Peyer's patch (tissue), 4 donors: Measurements from ENCODE around the gene OBSCN. TPM values are rescaled to one million over a fixed set of nuclear protein-coding genes. Genes with fewer than 3 reads are reported as not detected.

Source experiments
- DNase-seq, 3 donors: peaks; one replicate each; pipeline ENCODE4 v3.0.0-alpha.2; 2017 to 2019
- H3K27ac ChIP-seq, 4 donors: fragments of 200-600 bp; sonication (generic); one replicate each; pipeline ENCODE4 v1.5.1; 2016 to 2019
- H3K27me3 ChIP-seq, 2 donors: fragments of 200-600 bp; sonication (generic); one replicate each; pipeline ENCODE4 v1.5.1; 2019
- H3K36me3 ChIP-seq, 3 donors: fragments of 200-600 bp; sonication (generic); one replicate each; pipeline ENCODE4 v1.5.1; 2016 to 2019
- H3K4me1 ChIP-seq, 4 donors: fragments of 200-600 bp; sonication (generic); one replicate each; pipeline ENCODE4 v1.5.1; 2016 to 2019
- H3K4me3 ChIP-seq, 4 donors: fragments of 200-600 bp; sonication (generic); 1 replicate in 3 of 4; 2 replicates in 1 of 4; pipeline ENCODE4 v1.5.1; 2016 to 2019; ENCODE audit warnings: mild to moderate bottlenecking in 1 of 4
- H3K9me3 ChIP-seq, 4 donors: fragments of 200-600 bp; sonication (generic); one replicate each; pipeline ENCODE4 v1.5.1; 2016 to 2019; ENCODE audit warnings: mild to moderate bottlenecking in 1 of 4
- CTCF ChIP-seq, 6 experiments: fragments of 450-650 bp in 4 of 6; fragments of 200-600 bp in 2 of 6; sonication (generic) in 1 of 6; IDR thresholded peaks; one replicate each; pipeline ENCODE4 v1.5.1; 2017 to 2019; ENCODE audit warnings: antibody characterized with exemption in 6 of 6, mild to moderate bottlenecking in 3 of 6, moderate library complexity in 1 of 6
- POLR2A ChIP-seq, 2 donors: fragments of 450-650 bp; IDR thresholded peaks; one replicate each; pipeline ENCODE4 v1.5.1; 2017; ENCODE audit warnings: antibody characterized with exemption in 2 of 2, mild to moderate bottlenecking in 2 of 2, moderate library complexity in 2 of 2
- total RNA-seq, 4 donors: library from RNA; depleted of rRNA; stranded (reverse); fragments of >200 nt; gene quantifications; one replicate each; pipeline ENCODE4 v1.1.0, GENCODE V29; 2016

Gene OBSCN
- total RNA-seq, 4 donors from 2014 or later: 5.8 to 136 (median 34.4) TPM

GRCh38 chr1:228284521-228284920, 76.7 kb downstream of the OBSCN start:
- Histone ChIP-seq H3K27me3 (no peaks in the 10 kb centered on the region), H3K4me1 (no peaks in the 10 kb centered on the region), H3K4me3 (no peak overlapping the region), H3K27ac (no peak overlapping the region), H3K9me3 (no peaks in the 10 kb centered on the region), H3K36me3 (no peaks in the 10 kb centered on the region)
- peak in 1 of 3 donors; percentile 30 for DNase-seq
- TF ChIP-seq CTCF (IDR thresholded peaks at IDR 0.05): no peak
- no peak for TF ChIP-seq POLR2A (IDR thresholded peaks at IDR 0.05)

GRCh38 chr1:228285661-228286504, 78.0 kb downstream of the OBSCN start:
- no peaks in the 10 kb centered on the region for H3K4me1 ChIP-seq
- TF ChIP-seq POLR2A (IDR thresholded peaks at IDR 0.05) (no peak), CTCF (IDR thresholded peaks at IDR 0.05) (no peak)
- no peaks in the 10 kb centered on the region for H3K36me3 ChIP-seq
- no peak overlapping the region for H3K27ac ChIP-seq
- H3K27me3 ChIP-seq: no peaks in the 10 kb centered on the region
- DNase-seq: peak in 2 of 3 donors; percentile 38 to 42
- H3K9me3 ChIP-seq: no peaks in the 10 kb centered on the region
- no peak overlapping the region for H3K4me3 ChIP-seq

GRCh38 chr1:228286505-228287417, 78.9 kb downstream of the OBSCN start:
- Histone ChIP-seq H3K9me3 (no peaks in the 10 kb centered on the region), H3K27ac (no peak overlapping the region), H3K4me1 (no peaks in the 10 kb centered on the region), H3K27me3 (no peaks in the 10 kb centered on the region), H3K36me3 (no peaks in the 10 kb centered on the region), H3K4me3 (no peak overlapping the region)
- TF ChIP-seq CTCF (IDR thresholded peaks at IDR 0.05) (no peak), POLR2A (IDR thresholded peaks at IDR 0.05) (no peak)
- peak in 1 of 3 donors; percentile 37 for DNase-seq

GRCh38 chr1:228287541-228288425, 79.9 kb downstream of the OBSCN start:
- Histone ChIP-seq H3K27me3 (no peaks in the 10 kb centered on the region), H3K27ac (no peak overlapping the region), H3K4me1 (no peaks in the 10 kb centered on the region), H3K36me3 (no peaks in the 10 kb centered on the region), H3K4me3 (no peak overlapping the region), H3K9me3 (no peaks in the 10 kb centered on the region)
- peak in 2 of 3 donors; percentile 41 to 42 for DNase-seq
- TF ChIP-seq POLR2A (IDR thresholded peaks at IDR 0.05) (no peak), CTCF (IDR thresholded peaks at IDR 0.05) (no peak)
